Measurements from ENCODE around the gene JAZF1. TPM values are rescaled to one million over a fixed set of nuclear protein-coding genes. Genes with fewer than 3 reads are reported as not detected.

JAZF1 gene
- polyA plus RNA-seq, 4 donors: 0.67 to 4.6 (median 3.5) TPM

DNA sequence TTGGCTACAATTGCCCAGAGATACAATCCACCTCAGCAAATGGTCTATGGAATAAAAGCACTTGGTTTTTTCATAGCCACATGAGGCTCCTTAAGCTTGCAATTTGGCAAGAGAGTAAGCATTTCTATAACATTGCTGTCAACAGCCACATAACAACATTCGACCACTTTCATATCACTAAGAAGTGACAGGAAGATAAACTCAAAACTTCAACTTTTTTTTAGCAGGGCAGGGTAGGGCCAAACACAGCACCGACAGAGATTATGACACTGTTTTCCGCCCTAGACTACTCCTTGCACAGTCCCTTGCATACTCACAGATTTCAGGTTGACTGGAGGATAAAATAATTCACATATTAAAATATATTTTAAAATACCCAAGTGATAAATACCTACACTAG, 185.4 kb downstream of the JAZF1 start:
- Histone ChIP-seq H3K4me3 (ENCODE audit: low read depth in 1 of 3, low read length in 3 of 3) (no peak overlapping the region), H3K27ac (ENCODE audit: low read depth in 1 of 3, low read length in 2 of 3) (no peak overlapping the region), H3K27me3 (ENCODE audit: control insufficient read depth in 3 of 3, insufficient read depth in 3 of 3, low read length in 3 of 3) (no peaks in the 10 kb centered on the region), H3K4me1 (ENCODE audit: control insufficient read depth in 3 of 3, insufficient read depth in 2 of 3, low read depth in 1 of 3, low read length in 2 of 3) (peaks cover 0 to 3% (median 0%) of the 10 kb centered on the region in 3 donors), H3K9me3 (ENCODE audit: control insufficient read depth in 2 of 2, insufficient read depth in 1 of 2, low read depth in 1 of 2, low read length in 1 of 2) (no peaks in the 10 kb centered on the region), H3K36me3 (ENCODE audit: control insufficient read depth in 3 of 3, insufficient read depth in 2 of 3, low read depth in 1 of 3, low read length in 3 of 3) (no peaks in the 10 kb centered on the region)
- 85 to 89% (median 89%) methylated on average over 3 of the region's 3 CpGs for WGBS, 3 donors
- DNase-seq: no peak
- FAIRE-seq: no peak

DNA sequence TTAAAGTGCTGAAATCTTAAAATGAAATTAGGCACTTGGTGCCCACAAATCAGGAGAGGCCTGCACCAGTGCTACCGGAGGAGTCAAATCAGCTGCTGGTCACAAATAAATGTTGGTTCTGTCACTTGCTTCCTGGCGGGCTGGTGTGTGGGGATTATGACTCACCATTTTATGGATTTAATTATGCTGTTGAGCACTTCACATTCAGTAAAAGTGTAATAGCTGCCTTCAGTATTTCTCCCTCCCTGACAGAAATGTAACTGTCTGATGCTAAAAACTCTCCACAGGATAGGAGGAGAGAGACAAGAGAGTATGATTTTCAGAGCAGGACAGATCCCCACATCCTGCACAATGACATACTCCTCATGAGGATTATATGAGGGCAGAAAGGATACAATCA, 186.0 kb downstream of the JAZF1 start:
- peak; percentile 19 to 42 for DNase-seq
- H3K36me3 ChIP-seq (ENCODE audit: control insufficient read depth in 3 of 3, insufficient read depth in 2 of 3, low read depth in 1 of 3, low read length in 3 of 3): no peaks in the 10 kb centered on the region
- no peak overlapping the region for H3K4me3 ChIP-seq (ENCODE audit: low read depth in 1 of 3, low read length in 3 of 3)
- FAIRE-seq: no peak
- H3K27me3 ChIP-seq (ENCODE audit: control insufficient read depth in 3 of 3, insufficient read depth in 3 of 3, low read length in 3 of 3): no peaks in the 10 kb centered on the region
- WGBS, 3 donors: 21 to 46% (median 40%) methylated on average over 2 of the region's 2 CpGs
- no peak overlapping the region for H3K27ac ChIP-seq (ENCODE audit: low read depth in 1 of 3, low read length in 2 of 3)
- peaks cover 0 to 3% (median 0%) of the 10 kb centered on the region in 3 donors for H3K4me1 ChIP-seq (ENCODE audit: control insufficient read depth in 3 of 3, insufficient read depth in 2 of 3, low read depth in 1 of 3, low read length in 2 of 3)
- H3K9me3 ChIP-seq (ENCODE audit: control insufficient read depth in 2 of 2, insufficient read depth in 1 of 2, low read depth in 1 of 2, low read length in 1 of 2): no peaks in the 10 kb centered on the region

DNA sequence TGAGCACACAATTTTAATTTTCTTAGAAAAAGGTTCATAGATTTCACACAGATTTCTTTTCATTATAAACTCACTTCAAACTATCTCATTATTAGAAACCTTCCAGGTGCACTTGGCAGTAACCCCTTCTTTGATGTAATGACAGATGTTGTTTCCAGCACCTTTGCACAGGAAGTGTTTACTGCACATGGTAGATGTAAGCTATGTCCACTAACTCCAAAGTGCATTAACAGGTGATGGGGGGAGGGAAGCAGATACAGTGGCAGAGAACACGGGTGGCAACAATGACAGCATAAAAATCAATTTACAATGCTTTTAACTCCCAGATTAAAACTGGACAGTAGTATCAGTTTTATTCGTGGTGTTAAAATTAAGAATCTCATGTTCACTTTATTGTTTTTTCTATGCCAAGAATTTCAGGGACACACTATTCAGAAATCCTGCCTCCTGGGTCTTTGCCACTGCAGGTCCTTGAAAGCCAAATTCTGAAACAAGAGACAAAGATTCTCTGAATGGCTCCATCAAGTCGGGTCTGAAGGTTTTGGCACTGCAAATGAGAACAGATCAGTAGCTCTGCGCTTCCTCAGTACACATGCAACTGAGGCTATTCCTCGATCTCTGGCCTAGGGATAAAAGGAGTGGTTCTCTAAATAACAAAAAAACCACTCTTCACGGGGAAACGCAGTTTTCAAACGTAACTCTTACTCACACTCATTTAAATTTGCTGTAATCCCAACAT, 187.7 kb downstream of the JAZF1 start:
- DNase-seq: no peak
- Histone ChIP-seq H3K4me1 (ENCODE audit: control insufficient read depth in 3 of 3, insufficient read depth in 2 of 3, low read depth in 1 of 3, low read length in 2 of 3) (peaks cover 0 to 3% (median 0%) of the 10 kb centered on the region in 3 donors), H3K36me3 (ENCODE audit: control insufficient read depth in 3 of 3, insufficient read depth in 2 of 3, low read depth in 1 of 3, low read length in 3 of 3) (no peaks in the 10 kb centered on the region), H3K27ac (ENCODE audit: low read depth in 1 of 3, low read length in 2 of 3) (no peak overlapping the region), H3K4me3 (ENCODE audit: low read depth in 1 of 3, low read length in 3 of 3) (no peak overlapping the region), H3K27me3 (ENCODE audit: control insufficient read depth in 3 of 3, insufficient read depth in 3 of 3, low read length in 3 of 3) (no peaks in the 10 kb centered on the region), H3K9me3 (ENCODE audit: control insufficient read depth in 2 of 2, insufficient read depth in 1 of 2, low read depth in 1 of 2, low read length in 1 of 2) (no peaks in the 10 kb centered on the region)
- no peak for FAIRE-seq
- WGBS, 3 donors: 72 to 78% (median 77%) methylated on average over 8 of the region's 8 CpGs

DNA sequence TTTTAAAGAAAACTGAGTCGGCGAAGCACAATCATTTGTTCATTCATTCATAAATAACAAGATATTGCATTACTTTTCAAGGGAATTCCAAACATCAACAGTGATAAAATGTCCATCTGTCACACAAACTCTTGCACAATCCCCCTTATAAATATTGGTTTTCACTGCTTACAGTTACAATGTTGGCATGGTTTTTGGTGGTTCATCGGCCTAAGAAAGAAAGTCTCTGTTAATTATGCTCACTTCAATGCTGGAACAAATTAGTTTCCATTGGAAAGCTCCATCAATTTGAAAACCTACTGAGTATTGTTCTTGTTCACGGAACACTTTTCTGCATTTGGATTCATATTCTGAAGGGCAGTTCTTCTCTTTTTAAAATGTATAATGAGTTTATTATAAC, 188.5 kb downstream of the JAZF1 start:
- H3K36me3 ChIP-seq (ENCODE audit: control insufficient read depth in 3 of 3, insufficient read depth in 2 of 3, low read depth in 1 of 3, low read length in 3 of 3): no peaks in the 10 kb centered on the region
- FAIRE-seq (no peak), DNase-seq (no peak)
- H3K4me1 ChIP-seq (ENCODE audit: control insufficient read depth in 3 of 3, insufficient read depth in 2 of 3, low read depth in 1 of 3, low read length in 2 of 3): peaks cover 0 to 3% (median 0%) of the 10 kb centered on the region in 3 donors
- no peak overlapping the region for H3K4me3 ChIP-seq (ENCODE audit: low read depth in 1 of 3, low read length in 3 of 3)
- WGBS, 3 donors: 74 to 91% (median 86%) methylated on average over 4 of the region's 4 CpGs
- H3K27ac ChIP-seq (ENCODE audit: low read depth in 1 of 3, low read length in 2 of 3): no peak overlapping the region
- H3K9me3 ChIP-seq (ENCODE audit: control insufficient read depth in 2 of 2, insufficient read depth in 1 of 2, low read depth in 1 of 2, low read length in 1 of 2): no peaks in the 10 kb centered on the region
- H3K27me3 ChIP-seq (ENCODE audit: control insufficient read depth in 3 of 3, insufficient read depth in 3 of 3, low read length in 3 of 3): no peaks in the 10 kb centered on the region

DNA sequence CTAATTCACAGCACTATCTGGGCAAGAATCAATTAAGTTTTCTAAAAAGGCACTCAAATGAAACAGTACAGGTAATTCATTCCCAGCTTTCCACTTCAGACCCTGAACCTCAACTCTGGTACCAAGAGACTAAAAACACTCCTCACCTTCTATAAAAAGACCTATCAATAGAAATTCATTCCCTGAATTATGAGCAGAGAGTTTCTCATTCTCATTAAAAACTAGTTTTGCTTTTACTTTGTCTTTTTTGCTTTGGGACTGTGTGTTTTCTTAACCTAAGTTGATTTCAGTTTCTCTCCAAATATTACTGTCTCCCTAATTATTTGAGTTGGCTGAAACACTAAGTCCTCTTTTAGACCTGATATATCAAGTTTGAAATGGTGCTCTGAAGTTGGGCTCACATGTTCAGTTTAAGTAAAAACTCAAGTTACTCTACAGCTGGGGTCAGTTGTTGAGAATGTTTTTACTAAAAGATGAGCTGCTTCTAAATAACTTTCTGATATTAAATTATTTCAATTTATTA, 189.5 kb downstream of the JAZF1 start:
- FAIRE-seq: no peak
- DNase-seq: no peak
- Histone ChIP-seq H3K4me3 (ENCODE audit: low read depth in 1 of 3, low read length in 3 of 3) (no peak overlapping the region), H3K27ac (ENCODE audit: low read depth in 1 of 3, low read length in 2 of 3) (no peak overlapping the region), H3K9me3 (ENCODE audit: control insufficient read depth in 2 of 2, insufficient read depth in 1 of 2, low read depth in 1 of 2, low read length in 1 of 2) (peaks cover 0 to 3% of the 10 kb centered on the region in 2 donors), H3K36me3 (ENCODE audit: control insufficient read depth in 3 of 3, insufficient read depth in 2 of 3, low read depth in 1 of 3, low read length in 3 of 3) (no peaks in the 10 kb centered on the region), H3K27me3 (ENCODE audit: control insufficient read depth in 3 of 3, insufficient read depth in 3 of 3, low read length in 3 of 3) (no peaks in the 10 kb centered on the region), H3K4me1 (ENCODE audit: control insufficient read depth in 3 of 3, insufficient read depth in 2 of 3, low read depth in 1 of 3, low read length in 2 of 3) (peaks cover 0 to 3% (median 0%) of the 10 kb centered on the region in 3 donors)

DNA sequence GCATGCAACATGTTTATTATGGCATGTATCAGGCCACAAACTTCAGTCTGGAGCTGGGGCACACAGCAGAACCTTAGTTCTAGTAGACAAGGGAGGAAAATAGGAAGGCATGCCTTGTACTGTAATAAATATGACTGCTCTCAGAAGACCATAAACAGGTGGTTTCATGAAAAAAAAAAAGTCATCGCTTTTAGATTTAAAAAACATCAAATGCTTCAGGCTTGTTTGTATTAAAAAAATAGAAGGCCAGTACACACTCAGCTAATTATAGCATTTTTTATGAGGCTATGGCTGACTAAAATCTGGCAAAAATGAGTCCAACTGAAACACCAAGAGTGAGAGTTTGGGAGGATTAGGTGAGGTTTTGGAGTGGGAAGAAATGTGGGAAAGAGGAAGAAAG, 204.1 kb downstream of the JAZF1 start:
- 79 to 97% (median 88%) methylated on average over 1 of the region's 1 CpG for WGBS, 3 donors
- no peaks in the 10 kb centered on the region for H3K27me3 ChIP-seq (ENCODE audit: control insufficient read depth in 3 of 3, insufficient read depth in 3 of 3, low read length in 3 of 3)
- H3K4me3 ChIP-seq (ENCODE audit: low read depth in 1 of 3, low read length in 3 of 3): no peak overlapping the region
- no peaks in the 10 kb centered on the region for H3K36me3 ChIP-seq (ENCODE audit: control insufficient read depth in 3 of 3, insufficient read depth in 2 of 3, low read depth in 1 of 3, low read length in 3 of 3)
- H3K4me1 ChIP-seq (ENCODE audit: control insufficient read depth in 3 of 3, insufficient read depth in 2 of 3, low read depth in 1 of 3, low read length in 2 of 3): peaks cover 0 to 3% (median 0%) of the 10 kb centered on the region in 3 donors
- DNase-seq (no peak), FAIRE-seq (no peak)
- H3K9me3 ChIP-seq (ENCODE audit: control insufficient read depth in 2 of 2, insufficient read depth in 1 of 2, low read depth in 1 of 2, low read length in 1 of 2): peaks cover 0 to 4% of the 10 kb centered on the region in 2 donors
- H3K27ac ChIP-seq (ENCODE audit: low read depth in 1 of 3, low read length in 2 of 3): no peak overlapping the region

DNA sequence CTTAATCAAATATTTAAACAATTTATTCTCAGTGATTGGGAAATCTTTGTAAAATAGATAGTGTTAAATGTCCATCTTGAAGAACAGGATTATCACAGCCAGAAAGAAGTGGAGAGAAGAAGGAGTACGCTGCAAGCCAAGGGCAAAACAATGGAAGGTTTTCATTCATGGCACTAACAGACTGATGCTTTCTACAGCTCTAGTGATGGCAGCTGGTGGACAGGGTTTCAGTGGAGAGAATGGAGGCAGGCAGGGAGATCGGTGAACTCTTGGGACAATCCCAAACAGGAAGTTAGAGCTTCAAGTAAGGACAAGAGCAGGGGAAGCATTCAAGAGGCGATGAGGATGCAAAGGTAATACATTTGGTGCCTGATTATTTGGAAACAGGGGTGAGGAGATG, 207.0 kb downstream of the JAZF1 start:
- Histone ChIP-seq H3K27me3 (ENCODE audit: control insufficient read depth in 3 of 3, insufficient read depth in 3 of 3, low read length in 3 of 3) (no peaks in the 10 kb centered on the region), H3K4me3 (ENCODE audit: low read depth in 1 of 3, low read length in 3 of 3) (no peak overlapping the region), H3K27ac (ENCODE audit: low read depth in 1 of 3, low read length in 2 of 3) (no peak overlapping the region), H3K4me1 (ENCODE audit: control insufficient read depth in 3 of 3, insufficient read depth in 2 of 3, low read depth in 1 of 3, low read length in 2 of 3) (peaks cover 0 to 3% (median 0%) of the 10 kb centered on the region in 3 donors), H3K36me3 (ENCODE audit: control insufficient read depth in 3 of 3, insufficient read depth in 2 of 3, low read depth in 1 of 3, low read length in 3 of 3) (no peaks in the 10 kb centered on the region), H3K9me3 (ENCODE audit: control insufficient read depth in 2 of 2, insufficient read depth in 1 of 2, low read depth in 1 of 2, low read length in 1 of 2) (peaks cover 0 to 4% of the 10 kb centered on the region in 2 donors)
- DNase-seq (no peak), FAIRE-seq (no peak)
- WGBS, 3 donors: 88 to 91% (median 90%) methylated on average over 3 of the region's 3 CpGs

DNA sequence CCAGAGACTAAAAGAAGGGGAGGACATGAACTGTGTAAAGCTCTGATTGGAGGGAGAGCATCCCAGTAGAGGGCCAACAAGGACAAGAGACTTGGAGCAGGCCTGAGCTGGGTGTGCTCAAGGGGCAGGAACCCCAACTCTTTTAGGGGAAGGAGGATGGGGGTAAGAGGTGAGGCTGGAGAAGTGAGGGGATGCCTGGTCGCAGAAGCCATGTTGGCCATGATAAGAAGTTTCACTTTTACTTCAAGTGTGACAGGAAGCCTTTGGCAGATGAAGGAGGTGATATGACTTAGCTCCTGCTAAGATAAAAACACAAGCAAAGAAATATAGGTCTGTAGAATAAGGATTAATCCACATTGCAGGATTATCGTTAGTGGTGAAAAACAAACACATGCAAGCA, 208.3 kb downstream of the JAZF1 start:
- 57 to 61% (median 58%) methylated on average over 2 of the region's 2 CpGs for WGBS, 3 donors
- Histone ChIP-seq H3K4me3 (ENCODE audit: low read depth in 1 of 3, low read length in 3 of 3) (no peak overlapping the region), H3K27me3 (ENCODE audit: control insufficient read depth in 3 of 3, insufficient read depth in 3 of 3, low read length in 3 of 3) (no peaks in the 10 kb centered on the region), H3K4me1 (ENCODE audit: control insufficient read depth in 3 of 3, insufficient read depth in 2 of 3, low read depth in 1 of 3, low read length in 2 of 3) (peaks cover 0 to 3% (median 0%) of the 10 kb centered on the region in 3 donors), H3K9me3 (ENCODE audit: control insufficient read depth in 2 of 2, insufficient read depth in 1 of 2, low read depth in 1 of 2, low read length in 1 of 2) (no peaks in the 10 kb centered on the region), H3K36me3 (ENCODE audit: control insufficient read depth in 3 of 3, insufficient read depth in 2 of 3, low read depth in 1 of 3, low read length in 3 of 3) (no peaks in the 10 kb centered on the region), H3K27ac (ENCODE audit: low read depth in 1 of 3, low read length in 2 of 3) (no peak overlapping the region)
- FAIRE-seq: no peak
- DNase-seq: peak in 1 of 2 donors; percentile 10
